Neuronal stem cell (in vitro differentiated cells): Measurements from ENCODE around the gene DEGS2.
"Not testable (repeated sequence)": the region's sequence is repeated elsewhere in the genome, so short reads cannot be mapped to it uniquely, and the experiment has no call there.

Experiments
- DNase-seq: peaks from one replicate; pipeline ENCODE4 v3.0.0-alpha.2; 2013; ENCODE audit warnings: low spot score
- H2AFZ ChIP-seq: one replicate; pipeline ENCODE4 v1.6.1; 2013; ENCODE audit warnings: mild to moderate bottlenecking, low read length, inconsistent platforms
- H2AK5ac ChIP-seq: 2 replicates; pipeline ENCODE4 v1.6.1; 2013; ENCODE audit warnings: low read depth, mild to moderate bottlenecking, inconsistent platforms, low read length, moderate library complexity, mixed read lengths
- H2BK120ac ChIP-seq: 2 replicates; pipeline ENCODE4 v1.6.1; 2013; ENCODE audit warnings: low read depth, mild to moderate bottlenecking, inconsistent platforms, low read length, moderate library complexity, mixed read lengths
- H2BK12ac ChIP-seq: one replicate; pipeline ENCODE4 v1.6.1; 2013; ENCODE audit warnings: low read length, inconsistent platforms
- H2BK15ac ChIP-seq: 2 replicates; pipeline ENCODE4 v1.6.1; 2013; ENCODE audit warnings: mild to moderate bottlenecking, low read length, inconsistent platforms, mixed read lengths
- H2BK5ac ChIP-seq: one replicate; pipeline ENCODE4 v1.6.1; 2013; ENCODE audit warnings: inconsistent platforms, mild to moderate bottlenecking, low read length, moderate library complexity
- H3K14ac ChIP-seq: one replicate; pipeline ENCODE4 v1.6.1; 2013; ENCODE audit warnings: low read length, inconsistent platforms
- H3K18ac ChIP-seq: 2 replicates; pipeline ENCODE4 v1.6.1; 2013; ENCODE audit warnings: low read length, inconsistent platforms
- H3K23ac ChIP-seq: 2 replicates; pipeline ENCODE4 v1.6.1; 2013; ENCODE audit warnings: low read depth, mild to moderate bottlenecking, mixed read lengths, low read length, inconsistent platforms; ENCODE audit not compliant: poor library complexity
- H3K27ac ChIP-seq: replicated peaks from 3 replicates; pipeline ENCODE4 v1.5.1; 2013; ENCODE audit warnings: low read length, inconsistent platforms
- H3K27me3 ChIP-seq, 3 experiments: 2 replicates each; pipeline ENCODE4 v1.6.1; 2013; ENCODE audit warnings: low read length in 3 of 3, mild to moderate bottlenecking in 2 of 3, inconsistent platforms in 1 of 3, low read depth in 1 of 3, mixed read lengths in 1 of 3, moderate library complexity in 1 of 3; ENCODE audit not compliant: control insufficient read depth in 3 of 3, insufficient read depth in 3 of 3
- H3K36me3 ChIP-seq, 2 donors: replicated peaks in 1 of 2; 2 replicates each; pipeline ENCODE4 v1.6.1; 2013; ENCODE audit warnings: low read length in 2 of 2; ENCODE audit not compliant: control insufficient read depth in 2 of 2, insufficient read depth in 2 of 2
- H3K4ac ChIP-seq: 2 replicates; pipeline ENCODE4 v1.6.1; 2013; ENCODE audit warnings: inconsistent platforms, mild to moderate bottlenecking, low read length, moderate library complexity
- H3K4me1 ChIP-seq, 2 donors: 1 replicate in 1 of 2; 2 replicates in 1 of 2; pipeline ENCODE4 v1.6.1; 2013; ENCODE audit warnings: low read length in 2 of 2, low read depth in 1 of 2; ENCODE audit not compliant: control insufficient read depth in 2 of 2, insufficient read depth in 1 of 2
- H3K4me2 ChIP-seq: one replicate; pipeline ENCODE4 v1.6.1; 2013; ENCODE audit warnings: mild to moderate bottlenecking, low read length, inconsistent platforms; ENCODE audit not compliant: insufficient read depth, poor library complexity, severe bottlenecking
- H3K4me3 ChIP-seq, 2 donors: 2 replicates each; pipeline ENCODE4 v1.5.1; 2013; ENCODE audit warnings: low read length in 2 of 2, mild to moderate bottlenecking in 2 of 2, inconsistent platforms in 1 of 2, moderate library complexity in 1 of 2
- H3K79me1 ChIP-seq: one replicate; pipeline ENCODE4 v1.6.1; 2013; ENCODE audit warnings: low read depth, mild to moderate bottlenecking, inconsistent platforms, low read length, moderate library complexity
- H3K9ac ChIP-seq: one replicate; pipeline ENCODE4 v1.6.1; 2013; ENCODE audit warnings: mild to moderate bottlenecking, low read depth, low read length, inconsistent platforms; ENCODE audit not compliant: poor library complexity
- H3K9me3 ChIP-seq, 2 donors: replicated peaks in 1 of 2; 2 replicates each; pipeline versions ENCODE3 to v1.6.1; 2013; ENCODE audit warnings: low read length in 2 of 2, mild to moderate bottlenecking in 2 of 2, inconsistent platforms in 1 of 2, low read depth in 1 of 2, mixed read lengths in 1 of 2, moderate library complexity in 1 of 2; ENCODE audit not compliant: control insufficient read depth in 2 of 2, insufficient read depth in 1 of 2
- H4K8ac ChIP-seq: one replicate; pipeline ENCODE4 v1.6.1; 2013; ENCODE audit warnings: low read depth, mild to moderate bottlenecking, inconsistent platforms, low read length, moderate library complexity
- H4K91ac ChIP-seq: one replicate; pipeline ENCODE4 v1.6.1; 2013; ENCODE audit warnings: low read length, low read depth, mild to moderate bottlenecking, inconsistent platforms; ENCODE audit not compliant: poor library complexity
- WGBS, 2 donors: extraction: QIAGEN DNeasy Blood & Tissue Kit; methylation state at CpG; one replicate each; pipeline ENCODE4 v1.1.7; 2013; ENCODE audit warnings: missing lambda C conversion rate in 2 of 2, mixed read lengths in 1 of 2; ENCODE audit not compliant: insufficient read length in 2 of 2, insufficient replicate concordance in 1 of 2; ENCODE audit errors: extremely low coverage in 2 of 2; 5-methylcytosine and 5-hydroxymethylcytosine counted together

Gene DEGS2

GRCh38 chr14:100188392-100189030 is 29.1 kb upstream of the DEGS2 start:
- H3K4me1 ChIP-seq, result peaks cover 6 to 8% of the 10 kb centered on the region in 2 donors
- WGBS, 2 donors, result no CpG with 5 or more reads among the region's 12 CpGs

GRCh38 chr14:100187247-100187833 is 27.9 kb upstream of the DEGS2 start:
- Histone ChIP-seq H3K27me3 (no peaks in the 10 kb centered on the region), H2BK15ac (no peak overlapping the region), H3K14ac (no peak overlapping the region), H3K36me3 (no peaks in the 10 kb centered on the region), H3K4me3 (no peak overlapping the region), H4K8ac (no peak overlapping the region), H4K91ac (no peak overlapping the region), H3K18ac (no peak overlapping the region), H3K27ac (no peak overlapping the region), H2AFZ (no peak overlapping the region), H2BK120ac (no peak overlapping the region), H2AK5ac (no peak overlapping the region), H3K79me1 (no peaks in the 10 kb centered on the region), H3K23ac (no peak overlapping the region), H2BK5ac (no peak overlapping the region), H3K9me3 (no peaks in the 10 kb centered on the region), H3K9ac (no peak overlapping the region), H2BK12ac (no peak overlapping the region), H3K4me2 (no peak overlapping the region), H3K4me1 (peaks cover 0 to 2% of the 10 kb centered on the region in 2 donors), H3K4ac (no peak overlapping the region)
- DNase-seq, result no peak
- WGBS, 2 donors, result no CpG with 5 or more reads among the region's 12 CpGs

More at GRCh38 chr14:100188392-100189030, 29.1 kb upstream of the DEGS2 start:
- Histone ChIP-seq H3K27me3 (no peaks in the 10 kb centered on the region), H2BK120ac (no peak overlapping the region), H4K8ac (no peak overlapping the region), H3K4me2 (no peak overlapping the region), H3K9ac (no peak overlapping the region), H2BK12ac (no peak overlapping the region), H3K4ac (no peak overlapping the region), H3K18ac (no peak overlapping the region), H2BK15ac (no peak overlapping the region), H3K36me3 (no peaks in the 10 kb centered on the region), H3K4me3 (no peak overlapping the region), H3K14ac (no peak overlapping the region), H2AK5ac (no peak overlapping the region), H3K23ac (no peak overlapping the region), H4K91ac (no peak overlapping the region), H3K79me1 (no peaks in the 10 kb centered on the region), H2BK5ac (no peak overlapping the region), H2AFZ (no peak overlapping the region), H3K27ac (no peak overlapping the region), H3K9me3 (no peaks in the 10 kb centered on the region)
- no peak for DNase-seq

GRCh38 chr14:100181876-100182551 is 22.6 kb upstream of the DEGS2 start:
- H2AFZ ChIP-seq, H2BK15ac ChIP-seq, H4K8ac ChIP-seq, H3K36me3 ChIP-seq, H2BK120ac ChIP-seq, H3K27me3 ChIP-seq, H4K91ac ChIP-seq, H3K4me2 ChIP-seq, H3K23ac ChIP-seq, H3K9me3 ChIP-seq, H3K14ac ChIP-seq, H3K9ac ChIP-seq, H3K4me1 ChIP-seq, DNase-seq, H3K4ac ChIP-seq, H2BK5ac ChIP-seq, H3K4me3 ChIP-seq, H2BK12ac ChIP-seq, H2AK5ac ChIP-seq, H3K27ac ChIP-seq, H3K79me1 ChIP-seq: not testable (repeated sequence)
- WGBS, 2 donors, result no CpG with 5 or more reads among the region's 4 CpGs
- peak overlapping the region; percentile 2 for H3K18ac ChIP-seq

GRCh38 chr14:100180671-100181070 is 21.2 kb upstream of the DEGS2 start:
- not testable (repeated sequence) for H3K18ac ChIP-seq

More at GRCh38 chr14:100180671-100181070, 21.2 kb upstream of the DEGS2 start:
- not testable (repeated sequence) for H4K91ac ChIP-seq, H4K8ac ChIP-seq, H3K9ac ChIP-seq, H2BK5ac ChIP-seq, H3K27me3 ChIP-seq, H2BK120ac ChIP-seq, H2AK5ac ChIP-seq, H3K23ac ChIP-seq, H3K36me3 ChIP-seq, H3K27ac ChIP-seq, H3K79me1 ChIP-seq, H3K4me3 ChIP-seq, H2AFZ ChIP-seq, H2BK12ac ChIP-seq, H3K4me1 ChIP-seq, H3K4ac ChIP-seq, H2BK15ac ChIP-seq, DNase-seq, H3K9me3 ChIP-seq, H3K4me2 ChIP-seq, H3K14ac ChIP-seq
- no CpG with 5 or more reads among the region's 30 CpGs for WGBS, 2 donors
